Esophagus squamous epithelium (tissue), 4 donors: ENCODE data around the gene CDYL.

Source experiments
- POLR2A ChIP-seq, 4 donors: fragments of 450-650 bp; IDR thresholded peaks; one replicate each; pipeline ENCODE4 v1.6.1; 2017; ENCODE audit warnings: antibody characterized with exemption in 4 of 4, mild to moderate bottlenecking in 4 of 4, moderate library complexity in 3 of 4
- TF ChIP-seq, protein P1 (sequence below), 6 experiments: fragments of 450-650 bp in 4 of 6; fragments of 200-600 bp in 2 of 6; sonication (generic) in 2 of 6; IDR thresholded peaks; one replicate each; pipeline ENCODE4 v1.5.1; 2016 to 2019; ENCODE audit warnings: antibody characterized with exemption in 6 of 6, mild to moderate bottlenecking in 4 of 6, moderate library complexity in 4 of 6

- TF ChIP-seq, protein P1, sequence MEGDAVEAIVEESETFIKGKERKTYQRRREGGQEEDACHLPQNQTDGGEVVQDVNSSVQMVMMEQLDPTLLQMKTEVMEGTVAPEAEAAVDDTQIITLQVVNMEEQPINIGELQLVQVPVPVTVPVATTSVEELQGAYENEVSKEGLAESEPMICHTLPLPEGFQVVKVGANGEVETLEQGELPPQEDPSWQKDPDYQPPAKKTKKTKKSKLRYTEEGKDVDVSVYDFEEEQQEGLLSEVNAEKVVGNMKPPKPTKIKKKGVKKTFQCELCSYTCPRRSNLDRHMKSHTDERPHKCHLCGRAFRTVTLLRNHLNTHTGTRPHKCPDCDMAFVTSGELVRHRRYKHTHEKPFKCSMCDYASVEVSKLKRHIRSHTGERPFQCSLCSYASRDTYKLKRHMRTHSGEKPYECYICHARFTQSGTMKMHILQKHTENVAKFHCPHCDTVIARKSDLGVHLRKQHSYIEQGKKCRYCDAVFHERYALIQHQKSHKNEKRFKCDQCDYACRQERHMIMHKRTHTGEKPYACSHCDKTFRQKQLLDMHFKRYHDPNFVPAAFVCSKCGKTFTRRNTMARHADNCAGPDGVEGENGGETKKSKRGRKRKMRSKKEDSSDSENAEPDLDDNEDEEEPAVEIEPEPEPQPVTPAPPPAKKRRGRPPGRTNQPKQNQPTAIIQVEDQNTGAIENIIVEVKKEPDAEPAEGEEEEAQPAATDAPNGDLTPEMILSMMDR (IDR thresholded peaks at IDR 0.05): no peak
- TF ChIP-seq POLR2A (IDR thresholded peaks at IDR 0.05): no peak
These were observed 18.0 kb downstream of the CDYL start for GRCh38 chr6:4794140-4794707.
